Left hindlimb (tissue), 1 donor: ENCODE results near the gene ITPA.
"Not testable (repeated sequence)": the region's sequence is repeated elsewhere in the genome, so short reads cannot be mapped to it uniquely, and the experiment has no call there.

ENCODE experiments used
- DNase-seq: peaks from one replicate; pipeline ENCODE4 v3.0.0-alpha.2; 2018

ITPA gene

DNA sequence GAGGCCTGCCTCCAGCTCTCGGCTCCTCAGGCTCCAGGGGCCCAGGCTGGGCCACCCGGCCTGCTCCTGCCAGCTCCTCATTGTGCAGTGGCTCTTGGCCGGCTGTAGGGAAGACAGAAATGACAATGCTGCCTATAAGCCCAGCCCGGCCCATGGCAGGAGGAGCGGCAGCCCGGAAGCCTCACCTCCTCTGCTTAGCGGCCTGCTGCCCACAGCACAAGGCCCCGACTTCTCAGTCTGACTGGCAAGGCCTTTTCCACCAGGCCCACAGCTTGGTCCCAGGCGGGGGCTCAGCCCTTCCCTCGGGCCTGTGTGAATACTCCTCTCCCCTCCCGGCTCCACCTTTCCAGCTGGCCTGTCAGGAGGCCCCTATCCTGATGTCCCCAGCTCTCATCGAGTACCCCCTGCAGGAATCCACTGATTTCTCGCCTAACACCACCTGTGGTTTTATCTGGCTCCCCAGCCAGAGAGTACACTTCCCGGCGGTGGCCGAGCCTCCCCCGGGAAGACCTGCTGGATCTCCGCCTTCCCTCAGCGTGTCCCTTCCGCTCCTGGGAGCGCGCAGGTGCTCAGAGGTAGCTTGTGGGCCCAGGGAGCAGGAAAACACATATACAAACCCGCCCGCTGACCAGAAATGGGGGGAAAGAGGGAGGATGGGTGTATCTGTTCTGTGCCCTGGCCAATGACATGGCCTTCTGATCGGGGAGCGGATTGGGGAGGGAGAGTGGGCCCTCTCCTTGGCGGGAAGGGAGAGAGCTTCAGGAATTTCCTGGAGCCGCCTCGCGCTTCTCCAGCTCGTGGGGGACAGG, 5.8 kb upstream of the ITPA start:
- DNase-seq = no peak

DNA sequence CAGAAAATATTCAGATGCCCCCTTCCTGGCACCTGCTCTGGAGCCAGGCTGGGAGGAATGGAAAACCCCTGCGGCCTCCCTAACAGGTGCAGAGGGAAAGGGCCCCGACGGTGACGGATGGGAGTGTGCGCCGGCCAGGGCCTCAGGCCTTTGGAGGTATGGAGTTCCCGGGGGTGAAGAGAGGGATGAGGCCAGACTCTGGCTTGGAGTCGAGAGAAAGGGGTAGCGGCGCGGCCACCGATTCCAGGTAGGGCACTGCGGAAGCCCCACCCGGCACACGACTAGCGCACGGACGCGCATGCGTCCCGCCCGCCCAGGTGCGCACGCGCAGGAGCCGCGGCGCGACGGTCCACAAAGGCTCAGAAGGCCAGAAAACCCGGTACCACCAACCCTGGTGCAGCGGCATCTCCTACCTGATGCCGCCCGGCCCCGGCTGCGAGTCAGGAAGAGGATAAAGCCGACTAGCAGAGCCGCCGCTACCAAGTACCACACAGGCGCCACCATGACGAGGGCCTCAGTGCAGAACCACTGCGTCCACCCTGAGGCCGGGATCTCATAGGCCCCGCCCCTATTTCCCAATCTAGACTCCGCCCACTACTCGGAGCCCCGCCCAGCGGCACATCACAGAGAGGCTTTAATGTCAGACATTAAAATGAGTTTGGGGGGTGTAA, 5.0 kb upstream of the ITPA start, which contains the start of gene DDRGK1:
Gene DDRGK1, minus strand, starts transcription at position 559 of the 671 bp plus-strand sequence. Its CDS starts 55 bp downstream, at position 504.
- peak; percentile 90 for DNase-seq

DNA sequence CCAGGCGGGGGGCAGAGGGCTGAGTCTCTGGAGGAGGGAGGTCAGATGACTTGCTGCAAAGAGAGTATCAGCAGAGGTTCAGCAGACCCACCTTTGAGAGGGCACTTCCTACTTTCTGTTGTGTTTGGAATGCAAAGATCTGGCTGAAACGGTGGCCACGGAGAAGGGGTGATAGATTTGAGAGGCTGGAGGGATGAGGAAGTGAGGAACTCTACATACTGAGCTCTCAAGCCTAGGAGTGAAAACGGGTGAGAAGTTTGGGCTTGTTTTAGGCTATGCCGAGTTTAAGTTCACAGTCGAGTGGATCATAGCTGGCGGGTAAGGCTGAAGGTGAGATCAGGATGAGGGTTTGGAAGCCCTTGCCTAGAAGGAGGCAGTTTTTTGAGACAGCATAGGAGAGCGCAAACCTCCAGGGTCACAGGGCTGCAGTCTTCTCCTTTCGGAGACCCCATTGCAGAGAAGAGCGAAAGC, 477 bp upstream of the ITPA start:
- no peak for DNase-seq

DNA sequence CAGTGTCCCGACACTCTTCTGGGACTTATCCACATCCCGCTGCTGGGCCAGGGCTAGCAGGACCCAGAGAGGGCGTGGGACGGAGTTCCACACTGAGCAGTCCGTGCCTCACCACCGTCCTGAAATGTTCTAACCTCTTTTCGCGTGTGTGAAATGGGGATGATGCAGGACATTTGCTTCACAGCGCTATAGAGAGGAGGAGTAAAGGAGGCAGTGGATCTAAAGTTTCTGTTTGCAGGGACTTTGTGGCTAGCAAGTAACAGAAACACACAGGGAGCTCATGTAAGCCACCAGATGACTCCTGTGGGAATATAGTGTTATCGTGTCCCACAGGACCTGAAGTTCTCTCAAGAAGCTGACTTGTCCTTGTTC, 634 bp downstream of the ITPA start:
- DNase-seq = no peak

DNA sequence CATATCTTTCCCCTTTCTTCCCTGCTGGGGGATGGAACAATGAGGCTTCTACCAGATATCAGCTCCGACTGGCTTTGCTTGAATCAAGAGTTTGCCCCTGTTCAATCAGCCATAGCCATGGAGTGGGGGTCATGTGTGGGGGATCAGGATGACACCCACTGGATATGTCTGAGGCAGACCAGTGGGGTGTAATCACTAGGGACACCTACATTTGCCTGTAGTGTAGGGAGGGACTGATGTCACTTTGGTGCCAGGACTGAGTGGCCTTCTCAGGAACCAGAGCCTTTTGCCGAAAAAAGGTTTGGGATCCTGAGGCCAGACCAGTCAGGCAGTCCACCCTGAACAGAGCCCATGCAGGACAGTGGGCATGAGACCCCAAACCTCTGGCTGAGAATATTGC, 1.0 kb downstream of the ITPA start:
- DNase-seq = no peak

DNA sequence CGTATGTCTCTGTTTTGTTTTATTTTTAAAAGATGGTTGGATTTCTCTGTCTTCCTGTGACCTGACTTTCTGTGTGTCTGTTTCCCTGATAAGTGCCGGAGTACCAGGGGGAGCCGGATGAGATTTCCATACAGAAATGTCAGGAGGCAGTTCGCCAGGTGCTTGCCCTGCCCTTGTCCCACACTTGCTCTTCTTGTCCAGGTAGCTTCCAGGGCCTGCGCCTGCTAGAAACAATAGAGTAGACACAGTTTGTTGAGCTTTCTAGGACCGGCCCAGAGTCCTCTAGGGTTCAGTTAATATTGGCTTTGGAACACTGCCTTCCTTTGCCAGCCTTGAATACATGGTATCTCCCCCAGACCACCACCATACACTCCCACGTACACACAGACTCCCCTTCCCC, 3.9 kb downstream of the ITPA start:
- no peak for DNase-seq

DNA sequence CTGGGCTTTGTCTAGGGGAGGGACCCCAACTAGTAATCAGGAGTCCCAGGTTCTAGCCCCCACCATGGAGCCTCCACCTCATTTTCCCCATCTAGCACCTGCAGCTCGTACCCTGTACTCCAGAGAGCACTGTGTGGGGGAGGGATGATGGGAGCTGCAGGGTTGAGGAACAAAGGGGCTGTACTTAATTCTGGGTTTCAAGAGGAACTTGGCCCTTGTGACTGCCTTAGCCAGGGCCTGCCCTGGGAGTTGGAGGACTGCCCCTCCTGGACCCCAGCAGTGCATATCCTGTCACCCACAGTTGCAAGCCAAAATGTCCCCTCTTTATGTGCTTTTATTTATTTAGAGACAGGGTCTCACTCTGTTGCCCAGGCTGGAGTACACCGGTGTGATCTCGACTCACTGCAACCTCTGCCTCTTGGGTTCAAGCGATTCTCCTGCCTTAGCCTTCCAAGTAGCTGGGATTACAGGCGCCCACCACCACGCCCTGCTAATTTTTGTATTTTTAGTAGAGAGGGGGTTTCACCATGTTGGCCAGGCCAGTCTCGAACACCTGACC, 6.1 kb downstream of the ITPA start:
- not testable (repeated sequence) for DNase-seq

DNA sequence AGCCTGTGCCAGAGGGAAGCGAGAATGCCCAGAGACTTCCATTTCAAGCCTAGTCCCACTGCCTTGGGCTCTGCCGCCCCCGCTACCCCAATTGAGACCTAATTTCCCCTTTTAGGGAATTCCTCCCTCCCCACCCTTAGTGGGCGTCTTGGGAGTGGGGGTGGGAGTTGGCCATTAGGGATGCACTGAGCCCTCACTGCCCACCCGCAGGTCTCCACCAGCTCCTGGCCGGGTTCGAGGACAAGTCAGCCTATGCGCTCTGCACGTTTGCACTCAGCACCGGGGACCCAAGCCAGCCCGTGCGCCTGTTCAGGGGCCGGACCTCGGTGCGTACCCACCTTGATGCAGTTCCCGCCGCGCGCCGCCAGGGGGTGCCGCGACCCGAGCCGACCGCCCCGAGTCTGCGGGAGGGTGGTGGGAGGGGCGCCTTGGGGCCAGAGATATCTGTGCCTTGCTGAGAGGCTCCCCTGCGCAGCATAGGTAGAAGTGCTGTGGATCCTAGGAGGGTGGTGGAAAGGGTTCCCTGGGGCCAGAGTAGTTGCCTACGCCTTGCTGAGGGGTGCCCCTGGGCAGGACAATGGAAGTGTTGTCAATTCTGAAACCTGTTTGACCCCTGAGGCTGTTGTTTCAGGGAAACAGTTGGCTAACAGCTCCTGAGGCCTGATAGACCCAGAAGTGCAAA, 9.2 kb downstream of the ITPA start:
- DNase-seq = peak; percentile 53

DNA sequence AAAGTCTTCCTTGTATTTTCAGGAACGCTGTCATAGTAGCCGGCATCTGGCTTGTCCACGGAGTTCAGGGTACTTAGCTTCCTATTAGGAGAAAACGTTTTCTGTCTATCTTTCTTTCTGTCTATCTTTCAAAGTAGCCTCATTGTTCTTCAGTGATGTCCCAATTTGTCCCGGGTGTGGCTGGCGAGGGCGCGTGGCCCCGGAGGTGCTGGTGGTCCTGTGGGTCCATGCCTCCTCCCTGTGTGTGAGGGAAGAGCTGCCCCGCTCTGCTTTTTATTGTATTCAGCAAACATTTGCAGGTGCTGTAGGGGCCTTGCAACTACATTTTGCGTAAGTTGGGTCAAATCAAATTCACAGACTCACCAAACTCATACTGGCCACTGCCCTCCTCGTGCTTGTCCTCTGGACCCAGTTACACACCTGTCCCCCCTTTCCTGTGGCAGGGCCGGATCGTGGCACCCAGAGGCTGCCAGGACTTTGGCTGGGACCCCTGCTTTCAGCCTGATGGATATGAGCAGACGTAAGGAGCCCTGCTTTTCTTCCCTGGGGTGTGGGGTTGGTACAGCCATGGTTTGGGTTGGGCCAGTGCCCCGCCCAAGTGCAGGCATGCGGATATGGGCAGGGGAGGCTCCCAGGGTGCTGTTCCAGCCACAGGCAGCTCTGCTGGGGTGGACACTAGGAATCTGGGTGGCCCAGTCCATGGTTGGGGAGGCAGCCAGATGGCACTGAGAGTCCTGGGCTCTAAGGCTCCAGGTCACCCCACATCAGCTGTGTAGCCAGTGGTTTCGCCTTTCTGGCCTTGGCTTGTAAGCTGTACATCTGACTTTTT, 12.3 kb downstream of the ITPA start:
- no peak for DNase-seq

DNA sequence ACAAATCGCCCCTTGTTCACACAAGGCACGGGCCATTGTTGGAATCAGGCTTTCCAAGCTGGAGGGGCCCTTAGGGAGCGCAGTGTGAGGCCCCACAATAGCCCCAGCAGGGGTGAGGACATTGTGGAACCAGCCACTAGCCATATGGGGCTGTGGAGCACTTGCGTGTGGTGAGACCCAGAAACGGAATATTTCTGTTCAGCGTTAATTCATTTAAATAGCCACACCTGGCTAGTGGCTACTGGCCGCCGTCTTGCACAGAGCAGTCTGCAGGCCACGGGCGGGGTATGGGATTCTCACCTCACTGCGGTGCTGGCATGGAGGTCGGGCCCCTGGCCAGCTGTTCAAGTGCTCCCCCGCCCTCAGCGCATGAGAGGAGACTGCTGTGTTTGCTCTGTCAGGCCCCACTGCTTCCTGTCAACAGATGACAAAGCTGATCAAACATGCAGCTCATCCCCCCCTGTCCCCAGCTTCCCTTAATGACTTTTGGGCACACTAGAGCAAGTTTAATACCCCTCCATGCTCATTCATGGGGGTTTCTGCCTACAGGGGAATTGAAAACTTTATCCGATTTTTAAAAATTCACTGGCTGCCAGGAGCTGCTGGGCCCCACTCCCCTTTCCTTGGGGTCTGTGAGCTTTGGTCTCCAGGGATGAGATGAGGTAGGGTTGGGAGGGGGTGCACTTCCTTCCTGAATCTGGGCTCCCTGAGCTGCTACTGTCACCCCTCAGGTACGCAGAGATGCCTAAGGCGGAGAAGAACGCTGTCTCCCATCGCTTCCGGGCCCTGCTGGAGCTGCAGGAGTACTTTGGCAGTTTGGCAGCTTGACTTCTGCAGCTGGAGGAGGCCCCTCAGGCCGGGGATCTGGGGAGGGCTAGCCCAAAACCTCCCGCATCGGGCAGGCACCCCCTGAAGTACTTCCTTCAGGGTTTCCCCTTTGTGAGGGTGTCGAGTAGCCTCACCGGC, 13.6 kb downstream of the ITPA start:
- no peak for DNase-seq

DNA sequence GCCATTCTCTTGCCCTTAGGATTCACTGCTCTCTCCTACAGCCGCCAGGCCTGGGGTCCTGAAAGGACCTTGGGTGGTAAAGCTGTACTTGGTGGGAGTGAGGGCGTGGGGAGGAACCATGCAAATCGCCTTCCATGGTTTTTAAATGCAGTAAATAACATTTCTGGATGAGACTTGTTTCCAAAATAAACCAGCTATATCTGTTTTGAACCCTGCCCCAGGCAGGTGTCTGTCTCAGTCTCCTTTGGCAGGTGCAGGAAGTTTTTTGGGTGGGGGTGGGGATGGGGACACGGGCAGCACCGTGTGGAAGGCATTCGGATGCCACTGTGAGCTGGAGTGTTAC, 14.3 kb downstream of the ITPA start:
- no peak for DNase-seq

DNA sequence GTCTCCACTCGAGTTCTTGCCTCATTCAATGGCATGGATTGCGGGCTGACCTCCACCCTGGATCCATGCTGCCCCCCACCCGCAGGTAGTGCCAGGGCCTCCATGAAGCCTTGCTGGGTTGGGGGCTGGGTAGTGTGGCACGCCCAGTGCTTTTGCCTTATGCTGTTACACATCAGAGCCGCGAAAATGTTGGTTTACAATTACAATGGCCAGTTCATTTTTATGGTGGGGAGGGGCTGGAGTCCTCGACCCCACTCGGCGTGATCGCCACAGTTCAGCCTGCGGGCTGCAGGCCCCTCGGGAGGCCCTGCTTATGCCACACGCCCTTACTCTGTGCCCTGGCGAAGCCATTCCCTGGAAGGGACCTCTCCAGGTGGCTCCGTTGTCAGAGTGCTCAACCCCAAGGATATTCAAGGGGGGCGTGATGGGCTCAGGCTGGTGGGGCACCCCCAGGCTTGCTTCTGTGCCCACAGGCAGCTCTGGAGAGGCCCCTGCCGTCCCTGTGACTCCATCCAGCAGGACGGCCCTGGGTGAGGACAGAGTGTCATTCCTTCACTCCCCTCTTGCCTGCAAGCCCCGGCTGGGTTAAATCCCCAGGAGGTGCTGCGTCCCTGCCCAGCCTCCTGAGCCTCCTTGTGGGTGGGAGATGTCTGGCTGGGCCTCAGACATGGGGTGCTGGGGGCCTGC, 14.8 kb downstream of the ITPA start:
- no peak for DNase-seq

DNA sequence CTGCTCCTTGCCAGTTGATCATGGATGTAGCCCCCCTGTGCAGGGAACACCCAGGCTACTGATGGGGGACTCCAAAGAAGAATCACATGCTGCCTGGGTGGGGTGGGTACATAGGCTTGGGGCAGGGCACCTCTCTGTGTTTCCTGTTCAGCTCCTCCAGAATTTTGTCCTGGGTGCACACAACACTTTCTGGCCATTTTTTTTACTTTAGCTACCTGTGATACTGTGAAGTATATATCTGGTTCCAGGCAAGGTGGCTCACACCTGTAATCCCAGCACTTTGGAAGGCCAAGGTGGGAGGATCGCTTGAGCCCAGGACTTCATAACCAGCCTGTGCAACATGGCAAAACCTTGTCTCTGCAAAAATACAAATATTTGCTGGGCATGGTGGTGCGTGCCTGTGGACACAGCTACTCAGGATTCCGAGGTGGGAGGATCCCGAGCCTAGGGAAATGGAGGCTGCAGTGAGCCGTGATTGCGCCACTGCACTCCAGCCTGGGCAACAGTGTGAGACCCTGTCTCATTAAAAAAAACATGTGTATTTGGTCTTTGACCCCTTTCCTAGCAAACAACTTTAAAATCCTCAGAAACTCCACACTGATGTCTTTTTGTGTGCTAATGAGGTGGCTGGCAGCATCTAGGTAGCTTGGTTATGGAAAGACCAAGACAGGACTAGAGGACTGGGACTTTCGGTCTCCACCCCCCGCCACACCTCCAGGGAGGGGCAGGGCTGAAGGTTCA, 15.6 kb downstream of the ITPA start:
- DNase-seq = no peak

DNA sequence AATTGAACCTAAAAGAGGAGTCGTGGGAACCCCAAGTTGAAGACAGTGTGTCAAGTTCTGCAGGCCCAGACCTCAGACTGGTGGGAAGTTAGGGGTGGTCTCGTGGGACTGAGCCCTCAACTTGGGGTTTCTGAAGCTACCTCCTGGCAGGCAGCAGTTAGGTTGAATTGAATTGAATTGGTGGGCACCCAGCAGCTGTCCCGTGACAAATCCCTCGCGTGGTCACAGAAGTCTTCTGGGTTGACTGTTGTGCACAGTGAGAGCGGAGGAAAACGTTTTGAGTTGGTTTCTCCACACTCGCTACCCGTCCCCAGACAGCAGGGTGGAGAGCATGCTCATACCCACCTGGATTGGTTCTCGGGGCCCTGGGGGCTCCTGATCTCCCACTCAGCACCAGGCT, 16.8 kb downstream of the ITPA start:
- DNase-seq = no peak

DNA sequence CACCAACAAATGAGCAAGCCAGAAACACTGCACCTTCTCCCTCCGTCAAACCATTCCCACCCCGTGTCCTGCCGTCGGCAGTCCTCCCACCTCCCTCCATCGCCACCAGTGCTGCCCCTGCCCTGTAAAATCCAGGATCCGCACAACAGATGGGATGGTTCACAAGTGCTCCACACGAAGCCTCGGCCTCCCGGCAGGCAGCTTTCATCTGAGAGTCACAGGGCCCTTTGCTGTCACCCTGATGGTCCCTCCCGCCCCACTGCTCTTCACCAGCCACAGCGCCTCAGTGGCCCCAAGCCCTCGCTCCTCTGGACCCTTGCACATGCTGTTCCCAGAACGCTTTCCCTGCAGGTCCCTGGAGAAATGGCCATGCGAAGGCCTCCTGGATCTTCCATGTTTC, 17.6 kb downstream of the ITPA start:
- DNase-seq = no peak

DNA sequence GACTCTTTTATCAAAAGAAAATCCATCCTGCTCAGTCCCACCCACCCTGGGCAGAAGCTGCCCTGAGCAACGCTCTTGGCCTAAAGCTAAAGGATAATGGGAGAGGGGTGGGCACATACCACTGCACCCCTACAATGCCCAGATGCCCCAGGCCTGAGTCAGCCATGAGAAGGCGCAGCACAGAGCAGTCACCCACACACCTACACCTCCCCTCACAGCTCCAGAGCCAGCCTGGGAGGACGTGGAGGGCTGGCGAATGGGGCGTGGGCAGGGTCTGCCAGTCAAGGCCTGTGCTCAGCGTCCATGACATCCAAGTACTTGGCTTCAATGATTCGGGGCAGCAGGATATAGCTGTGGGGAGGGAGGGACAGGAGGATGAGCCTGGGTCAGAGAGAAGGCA, 18.2 kb downstream of the ITPA start:
- peak; percentile 12 for DNase-seq

DNA sequence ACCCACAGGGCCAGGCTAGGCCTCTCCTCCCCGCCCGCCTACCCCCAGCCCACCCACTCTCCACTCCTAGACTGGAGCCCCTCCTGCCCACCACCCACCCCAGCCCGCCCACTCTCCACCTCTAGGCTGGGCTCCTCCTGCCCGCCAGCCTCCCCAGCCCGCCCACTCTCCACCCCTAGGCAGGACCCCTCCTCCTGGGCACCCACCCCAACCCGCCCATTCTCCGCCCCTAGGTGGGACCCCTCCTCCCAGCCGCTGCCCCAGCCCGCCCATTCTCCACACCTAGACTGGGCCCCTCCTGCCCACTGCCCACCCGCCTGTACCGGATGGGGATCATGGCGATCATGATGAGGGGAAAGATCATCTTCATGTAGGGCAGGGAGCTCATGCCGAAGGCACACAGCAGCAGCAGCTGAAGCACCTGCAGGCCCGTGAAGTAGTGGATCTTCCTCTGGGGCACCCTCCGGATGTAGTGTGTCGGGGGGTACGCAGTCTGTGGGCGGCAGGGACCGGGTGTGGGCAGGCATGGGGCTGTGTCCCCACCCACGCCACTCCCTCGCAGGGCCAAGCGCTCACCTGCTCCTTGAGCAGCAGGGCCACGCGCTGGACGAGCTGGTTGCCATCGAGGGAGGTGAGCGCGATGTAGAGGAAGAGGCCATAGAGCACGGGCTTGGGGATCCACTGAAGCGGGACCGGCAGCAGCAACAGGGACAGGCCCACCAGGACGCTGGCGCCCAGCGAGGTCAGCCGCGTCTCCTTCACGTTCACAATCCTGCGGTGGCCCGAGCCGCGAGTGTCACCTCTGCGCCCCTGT, 18.8 kb downstream of the ITPA start:
- DNase-seq = peak; percentile 24

DNA sequence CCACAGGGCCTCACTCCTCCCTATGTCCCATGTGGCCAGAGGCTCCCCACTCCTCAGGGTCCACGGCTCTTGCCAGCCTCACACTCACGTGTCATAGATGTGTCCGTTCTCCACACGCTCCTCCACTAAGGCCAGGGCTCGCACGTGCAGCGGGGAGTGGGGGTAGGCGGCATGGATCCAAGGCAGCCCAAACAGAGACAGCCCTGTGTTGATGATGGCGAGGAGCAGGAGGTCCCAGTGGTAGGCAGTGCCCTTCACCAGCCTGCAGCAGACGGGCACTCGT, 19.4 kb downstream of the ITPA start:
- no peak for DNase-seq

DNA sequence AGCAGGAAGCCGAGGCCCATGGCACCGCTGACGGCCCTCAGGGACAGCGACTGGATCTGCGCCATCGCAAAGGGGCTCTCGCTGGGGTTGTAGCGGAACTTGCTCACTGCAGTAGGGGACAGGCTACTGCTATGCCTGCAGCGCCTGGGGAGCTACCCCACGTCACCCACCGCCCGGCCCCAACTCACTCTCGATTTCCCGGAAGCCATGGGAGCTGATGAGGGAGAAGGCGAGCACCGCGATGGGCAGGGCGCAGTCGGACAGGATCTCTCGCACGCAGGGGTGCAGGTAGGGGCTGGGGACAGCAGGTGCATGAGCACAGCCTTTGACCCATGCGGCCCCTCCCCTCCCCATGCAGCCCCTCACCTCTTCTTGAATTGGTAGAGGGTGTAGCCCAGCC, 19.9 kb downstream of the ITPA start:
- peak; percentile 21 for DNase-seq
